OCI-LY1 (cell line): ENCODE results near the gene RAF1.

Experiments used
- H2AFZ ChIP-seq: fragments of 200-600 bp; sonication (generic), shearing (Covaris generic); 2 replicates; pipeline ENCODE4 v1.6.0; 2014; ENCODE audit warnings: antibody characterized with exemption, mild to moderate bottlenecking, low read length
- H3F3A ChIP-seq: fragments of 200-600 bp; sonication (generic), shearing (Covaris generic); 2 replicates; pipeline ENCODE4 v1.6.0; 2014; ENCODE audit warnings: mild to moderate bottlenecking, antibody characterized with exemption, low read length, moderate library complexity; ENCODE audit not compliant: insufficient read depth
- H3K27ac ChIP-seq: fragments of 200-600 bp; sonication (generic); 2 replicates; pipeline ENCODE4 v1.5.1; 2014; ENCODE audit warnings: low read length, mixed run types, mild to moderate bottlenecking, low read depth; ENCODE audit not compliant: poor library complexity, severe bottlenecking
- H3K27me3 ChIP-seq: fragments of 200-600 bp; sonication (generic); 2 replicates; pipeline ENCODE4 v1.6.0; 2014; ENCODE audit warnings: antibody characterized with exemption, mild to moderate bottlenecking, low read length, moderate library complexity; ENCODE audit not compliant: insufficient read depth
- H3K36me3 ChIP-seq: fragments of 200-600 bp; sonication (generic); 2 replicates; pipeline ENCODE4 v1.6.1; 2014; ENCODE audit warnings: mild to moderate bottlenecking, antibody characterized with exemption, low read length, moderate library complexity, mixed read lengths; ENCODE audit not compliant: insufficient read depth
- H3K4me1 ChIP-seq: fragments of 200-600 bp; sonication (generic); 2 replicates; pipeline ENCODE4 v1.5.1; 2014; ENCODE audit warnings: mild to moderate bottlenecking, low read length, moderate library complexity; ENCODE audit not compliant: insufficient read depth, severe bottlenecking
- H3K4me2 ChIP-seq: fragments of 200-600 bp; sonication (generic), shearing (Covaris generic); 2 replicates; pipeline ENCODE4 v1.6.1; 2014; ENCODE audit warnings: low read length
- H3K4me3 ChIP-seq: fragments of 200-600 bp; sonication (generic); 2 replicates; pipeline ENCODE4 v1.5.1; 2014; ENCODE audit warnings: low read length, low read depth, mild to moderate bottlenecking, mixed read lengths; ENCODE audit not compliant: poor library complexity, severe bottlenecking
- H3K79me2 ChIP-seq: fragments of 200-600 bp; shearing (Covaris generic); 2 replicates; pipeline ENCODE4 v1.6.1; 2016; ENCODE audit warnings: mixed run types, low read length, mixed read lengths; ENCODE audit not compliant: insufficient read depth
- H3K9ac ChIP-seq: fragments of 200-600 bp; sonication (generic), shearing (Covaris generic); 2 replicates; pipeline ENCODE4 v1.6.1; 2014; ENCODE audit warnings: mild to moderate bottlenecking, low read length, mixed read lengths
- H3K9me2 ChIP-seq: fragments of 200-600 bp; sonication (generic), shearing (Covaris generic); 2 replicates; pipeline ENCODE4 v1.6.1; 2014; ENCODE audit warnings: low read depth, mild to moderate bottlenecking, low read length, mixed read lengths
- H3K9me3 ChIP-seq: fragments of 200-600 bp; shearing (Covaris generic); 2 replicates; pipeline ENCODE4 v1.6.1; 2014; ENCODE audit warnings: low read length, mixed read lengths
- H4K20me1 ChIP-seq: fragments of 200-600 bp; sonication (generic), shearing (Covaris generic); 2 replicates; pipeline ENCODE4 v1.6.0; 2016; ENCODE audit warnings: mild to moderate bottlenecking, low read length; ENCODE audit not compliant: insufficient read depth
- EZH2 ChIP-seq: fragments of 200-600 bp; sonication (generic), shearing (Covaris generic); IDR thresholded peaks from 2 replicates; pipeline ENCODE4 v1.8.0; 2017; ENCODE audit warnings: borderline replicate concordance, mixed run types, mild to moderate bottlenecking, antibody characterized with exemption, low read length, moderate library complexity, mixed read lengths
- TF ChIP-seq, protein P1 (sequence below): fragments of 200-600 bp; sonication (generic), shearing (Covaris generic); IDR thresholded peaks from 2 replicates; pipeline ENCODE4 v1.5.1; 2017; ENCODE audit warnings: mild to moderate bottlenecking, antibody characterized with exemption, low read length, moderate library complexity, mixed read lengths

The RAF1 gene

DNA sequence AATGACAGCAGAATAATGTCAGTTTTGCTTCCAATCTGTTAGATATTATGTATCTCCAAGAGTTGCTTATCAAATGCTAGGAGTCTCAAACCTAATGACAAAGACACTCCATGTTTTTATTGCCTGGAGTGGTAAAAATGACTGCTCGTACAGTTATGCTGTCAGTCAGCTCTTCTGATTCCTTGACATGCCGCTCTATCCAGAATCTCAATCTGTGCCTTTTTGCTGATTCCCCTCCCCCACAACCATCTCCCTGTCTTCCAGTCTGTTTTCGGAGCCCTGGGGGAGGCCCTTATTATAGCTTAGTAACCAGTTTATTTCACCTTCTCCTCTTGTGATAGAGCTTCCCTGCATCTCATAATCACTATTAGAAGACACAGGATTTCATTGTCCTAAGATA is 104.4 kb downstream of the RAF1 start:
- Histone ChIP-seq H3F3A (no peaks in the 10 kb centered on the region), H2AFZ (no peak overlapping the region), H3K4me3 (no peak overlapping the region), H3K9me3 (no peaks in the 10 kb centered on the region), H3K36me3 (no peaks in the 10 kb centered on the region), H3K79me2 (peaks cover 57% of the 10 kb centered on the region), H3K27ac (no peak overlapping the region), H3K9me2 (no peaks in the 10 kb centered on the region), H4K20me1 (no peaks in the 10 kb centered on the region), H3K4me2 (peak overlapping the region; percentile 14; the same call in 1 of the 2 replicates), H3K27me3 (no peaks in the 10 kb centered on the region), H3K4me1 (peaks cover 49% of the 10 kb centered on the region), H3K9ac (no peak overlapping the region)
- TF ChIP-seq, protein P1, sequence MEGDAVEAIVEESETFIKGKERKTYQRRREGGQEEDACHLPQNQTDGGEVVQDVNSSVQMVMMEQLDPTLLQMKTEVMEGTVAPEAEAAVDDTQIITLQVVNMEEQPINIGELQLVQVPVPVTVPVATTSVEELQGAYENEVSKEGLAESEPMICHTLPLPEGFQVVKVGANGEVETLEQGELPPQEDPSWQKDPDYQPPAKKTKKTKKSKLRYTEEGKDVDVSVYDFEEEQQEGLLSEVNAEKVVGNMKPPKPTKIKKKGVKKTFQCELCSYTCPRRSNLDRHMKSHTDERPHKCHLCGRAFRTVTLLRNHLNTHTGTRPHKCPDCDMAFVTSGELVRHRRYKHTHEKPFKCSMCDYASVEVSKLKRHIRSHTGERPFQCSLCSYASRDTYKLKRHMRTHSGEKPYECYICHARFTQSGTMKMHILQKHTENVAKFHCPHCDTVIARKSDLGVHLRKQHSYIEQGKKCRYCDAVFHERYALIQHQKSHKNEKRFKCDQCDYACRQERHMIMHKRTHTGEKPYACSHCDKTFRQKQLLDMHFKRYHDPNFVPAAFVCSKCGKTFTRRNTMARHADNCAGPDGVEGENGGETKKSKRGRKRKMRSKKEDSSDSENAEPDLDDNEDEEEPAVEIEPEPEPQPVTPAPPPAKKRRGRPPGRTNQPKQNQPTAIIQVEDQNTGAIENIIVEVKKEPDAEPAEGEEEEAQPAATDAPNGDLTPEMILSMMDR = no peak
- TF ChIP-seq EZH2 = no peak

DNA sequence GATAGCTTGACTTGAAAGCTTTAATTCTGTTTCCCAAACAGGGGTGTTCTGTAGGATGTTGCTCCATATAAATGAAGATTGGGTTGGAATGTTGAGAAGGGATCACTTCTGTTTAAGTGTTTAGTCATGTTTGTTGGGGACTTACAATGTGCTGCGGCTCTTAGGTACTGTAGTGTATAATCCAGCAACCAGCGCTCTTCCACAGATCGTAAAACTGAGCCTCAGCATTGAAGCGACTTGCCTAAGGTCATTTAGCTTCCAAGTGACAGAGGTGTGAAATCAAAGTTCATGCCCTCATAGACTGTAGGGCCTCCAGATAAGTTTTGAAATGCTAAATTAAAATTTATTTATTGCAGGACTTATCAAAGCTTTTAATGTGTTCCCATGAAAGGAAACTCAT is 105.2 kb downstream of the RAF1 start:
- peaks cover 52% of the 10 kb centered on the region for H3K4me1 ChIP-seq
- peak overlapping the region; percentile 82; the same call in 1 of the 2 replicates for H3K9ac ChIP-seq
- no peak for TF ChIP-seq EZH2
- TF ChIP-seq, protein P1 = no peak
- no peaks in the 10 kb centered on the region for H3K9me2 ChIP-seq
- H3K9me3 ChIP-seq = no peaks in the 10 kb centered on the region
- peaks cover 52% of the 10 kb centered on the region for H3K79me2 ChIP-seq
- H3F3A ChIP-seq = no peaks in the 10 kb centered on the region
- H3K36me3 ChIP-seq = no peaks in the 10 kb centered on the region
- H3K27ac ChIP-seq = no peak overlapping the region
- no peaks in the 10 kb centered on the region for H4K20me1 ChIP-seq
- no peaks in the 10 kb centered on the region for H3K27me3 ChIP-seq
- H3K4me2 ChIP-seq = peak overlapping the region; percentile 89
- H2AFZ ChIP-seq = no peak overlapping the region
- H3K4me3 ChIP-seq = peak overlapping the region; percentile 82

DNA sequence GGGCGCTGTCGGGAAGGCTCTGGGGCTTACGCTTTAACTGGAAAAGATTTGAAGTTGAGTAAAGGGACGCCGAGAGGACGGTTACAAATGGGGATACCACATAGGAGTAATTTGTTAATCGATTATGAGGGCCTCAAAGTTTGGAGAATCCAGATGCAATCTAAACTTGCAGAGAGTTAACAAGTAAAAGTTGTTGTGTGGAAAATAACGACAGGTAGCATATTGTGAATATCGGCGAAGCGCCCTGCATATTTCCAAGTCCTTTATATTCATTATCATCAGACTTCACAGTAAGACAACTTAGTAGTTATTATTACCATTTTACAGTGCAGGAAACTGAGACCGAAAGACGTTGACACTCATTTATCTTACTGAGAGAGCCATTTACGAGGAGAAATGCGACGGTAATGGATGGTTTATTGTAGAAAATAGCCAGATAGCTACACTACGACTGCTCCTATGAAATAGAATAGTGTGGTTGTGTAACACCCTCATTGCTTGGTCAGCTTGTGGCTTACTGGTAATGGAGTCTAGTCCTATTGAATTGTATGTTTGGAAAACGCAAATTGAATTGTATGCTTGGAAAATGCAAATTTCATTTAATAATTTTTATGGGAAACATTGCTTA is 106.3 kb downstream of the RAF1 start:
- Histone ChIP-seq H2AFZ (no peak overlapping the region), H4K20me1 (no peaks in the 10 kb centered on the region), H3K36me3 (no peaks in the 10 kb centered on the region), H3K4me3 (peak overlapping the region; percentile 82), H3K9ac (peak overlapping the region; percentile 82), H3K4me1 (peaks cover 53% of the 10 kb centered on the region), H3K79me2 (peaks cover 52% of the 10 kb centered on the region), H3K27ac (peak overlapping the region; percentile 16), H3K4me2 (peak overlapping the region; percentile 89), H3K9me3 (no peaks in the 10 kb centered on the region), H3K27me3 (no peaks in the 10 kb centered on the region), H3F3A (no peaks in the 10 kb centered on the region), H3K9me2 (no peaks in the 10 kb centered on the region)
- TF ChIP-seq EZH2 = no peak
- TF ChIP-seq, protein P1 = no peak
